ENCODE results near the gene CD9.

The CD9 gene

DNA sequence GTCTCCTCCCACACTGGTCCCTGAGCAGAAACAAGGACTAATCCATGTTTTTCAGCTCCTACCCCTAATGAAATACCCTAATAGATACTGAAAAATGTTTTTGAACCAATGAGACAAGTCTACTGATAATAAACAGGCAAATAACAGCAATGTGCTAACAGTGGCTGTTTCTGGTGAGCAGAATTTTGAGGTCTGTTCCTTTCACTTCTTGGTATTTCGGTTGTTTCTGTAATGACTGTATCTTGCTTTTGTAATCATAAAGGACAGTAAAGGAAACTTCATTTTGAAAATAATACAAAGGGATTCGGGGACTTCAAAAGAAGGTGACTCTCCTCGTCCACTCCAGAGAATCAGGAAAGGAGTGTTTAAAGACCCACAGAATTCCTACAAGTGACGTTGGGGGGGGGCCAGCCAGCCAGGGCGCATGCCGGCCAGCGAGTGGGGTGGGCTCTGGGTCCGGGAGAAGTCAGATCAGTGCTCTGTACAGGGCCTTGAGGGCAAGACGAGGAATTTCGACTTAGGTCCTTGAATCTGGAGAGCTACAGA is 1.1 kb upstream of the CD9 start:
- FAIRE-seq, result no peak
- TF ChIP-seq SPI1 (IDR thresholded peaks at IDR 0.05; ENCODE audit: low read depth, low read length), result no peak
- no peak for TF ChIP-seq POLR2AphosphoS5 (IDR thresholded peaks at IDR 0.05; ENCODE audit: low read depth, low read length)
- no peak for TF ChIP-seq PAX5 (IDR thresholded peaks at IDR 0.05; ENCODE audit: insufficient read depth, low read length, severe bottlenecking)
- TF ChIP-seq POLR2A (IDR thresholded peaks at IDR 0.05; ENCODE audit: low read depth, low read length), result no peak
- TF ChIP-seq POU2F2 (IDR thresholded peaks at IDR 0.05; ENCODE audit: low read depth, low read length), result no peak
- TF ChIP-seq TAF1 (IDR thresholded peaks at IDR 0.05; ENCODE audit: low read depth, low read length), result no peak
- no peak for DNase-seq (ENCODE audit: insufficient read length, low spot score)

DNA sequence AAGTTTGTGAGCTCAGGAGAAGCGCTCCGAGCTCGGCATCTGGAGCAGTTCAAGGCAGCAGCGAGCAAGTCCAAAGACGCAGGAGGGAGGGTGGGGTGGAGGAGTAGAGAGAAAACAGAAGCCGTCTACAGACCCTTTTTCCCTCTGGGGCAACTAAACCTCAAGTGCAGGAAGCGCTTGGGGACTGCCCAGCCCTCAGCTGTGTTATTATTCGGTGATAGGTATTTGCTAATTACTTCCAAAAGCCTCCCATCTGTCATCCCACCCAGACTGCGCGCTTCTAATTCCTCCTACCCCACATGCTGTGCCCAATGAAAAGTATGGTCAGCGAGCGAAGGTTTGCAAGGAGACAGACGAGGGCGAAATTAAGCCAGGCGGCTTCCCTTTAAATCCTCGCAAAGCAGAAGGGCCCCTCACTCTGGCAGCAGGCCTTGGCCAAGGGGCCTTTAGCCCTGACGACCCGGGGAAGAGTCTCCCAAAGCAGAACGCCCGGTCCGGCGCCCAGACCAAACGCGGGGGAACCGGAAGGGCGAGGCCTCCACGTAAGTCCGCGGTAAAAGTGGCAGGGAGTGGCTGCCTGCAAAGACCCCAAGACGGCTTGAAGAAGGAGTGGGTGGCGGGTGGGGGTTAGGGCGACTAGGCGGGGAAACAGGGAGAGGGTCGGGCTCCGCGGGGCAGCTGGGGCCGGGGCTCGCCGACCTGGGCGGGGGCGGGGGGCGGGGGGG is 507 bp upstream of the CD9 start:
- no peak for TF ChIP-seq TAF1 (IDR thresholded peaks at IDR 0.05; ENCODE audit: low read depth, low read length)
- no peak for TF ChIP-seq SPI1 (IDR thresholded peaks at IDR 0.05; ENCODE audit: low read depth, low read length)
- TF ChIP-seq PAX5 (IDR thresholded peaks at IDR 0.05; ENCODE audit: insufficient read depth, low read length, severe bottlenecking), result no peak
- TF ChIP-seq POU2F2 (IDR thresholded peaks at IDR 0.05; ENCODE audit: low read depth, low read length), result no peak
- TF ChIP-seq POLR2A (IDR thresholded peaks at IDR 0.05; ENCODE audit: low read depth, low read length), result no peak
- TF ChIP-seq POLR2AphosphoS5 (IDR thresholded peaks at IDR 0.05; ENCODE audit: low read depth, low read length), result no peak
- no peak for FAIRE-seq
- DNase-seq (ENCODE audit: insufficient read length, low spot score), result no peak

DNA sequence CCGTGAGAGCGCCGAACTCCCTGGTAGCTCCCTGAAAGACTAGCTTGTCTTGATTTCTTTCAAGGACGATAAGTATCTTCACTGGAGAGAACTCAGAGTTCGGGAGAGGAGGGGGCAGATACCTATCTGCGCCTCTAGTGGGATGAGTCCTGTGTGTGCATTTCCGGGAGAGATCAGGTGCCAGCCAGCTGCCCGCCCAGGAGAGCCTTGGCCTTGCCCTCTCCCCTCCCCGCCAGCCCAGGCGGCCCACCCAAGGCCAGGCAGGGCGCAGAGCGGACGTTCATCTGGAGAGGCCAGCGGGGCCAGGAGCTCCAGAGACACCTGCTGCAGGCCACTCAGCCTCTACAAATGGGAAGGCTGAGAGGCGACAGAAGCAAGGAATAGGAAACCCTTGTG is 1.0 kb downstream of the CD9 start:
- DNase-seq (ENCODE audit: insufficient read length, low spot score), result no peak

DNA sequence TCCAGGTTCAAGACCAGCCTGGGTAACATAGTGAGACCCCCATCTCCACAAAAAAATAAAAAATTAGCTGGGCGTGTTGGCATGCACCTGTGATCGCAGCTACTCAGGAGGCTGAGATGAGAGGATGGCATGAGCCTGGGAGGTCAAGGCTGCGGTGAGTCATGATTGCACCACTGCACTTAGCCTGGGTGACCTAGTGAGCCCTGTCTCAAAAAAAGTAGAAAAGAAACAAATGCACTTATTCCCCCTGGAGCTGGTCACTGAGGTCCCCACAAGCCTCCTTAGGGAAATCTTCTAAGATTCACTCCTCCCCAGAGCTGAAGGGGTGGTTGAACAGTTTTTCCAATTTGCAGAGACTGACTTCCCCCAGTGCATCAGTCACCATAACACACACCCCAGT is 1.6 kb downstream of the CD9 start:
- DNase-seq (ENCODE audit: insufficient read length, low spot score), result no peak
- FAIRE-seq, result no peak
- TF ChIP-seq SPI1 (IDR thresholded peaks at IDR 0.05; ENCODE audit: low read depth, low read length) (no peak), POU2F2 (IDR thresholded peaks at IDR 0.05; ENCODE audit: low read depth, low read length) (no peak), POLR2AphosphoS5 (IDR thresholded peaks at IDR 0.05; ENCODE audit: low read depth, low read length) (no peak), TAF1 (IDR thresholded peaks at IDR 0.05; ENCODE audit: low read depth, low read length) (no peak)

More for the DNA sequence above, 1.0 kb downstream of the CD9 start:
- TF ChIP-seq PAX5 (IDR thresholded peaks at IDR 0.05; ENCODE audit: insufficient read depth, low read length, severe bottlenecking) (no peak), POU2F2 (IDR thresholded peaks at IDR 0.05; ENCODE audit: low read depth, low read length) (no peak), POLR2A (IDR thresholded peaks at IDR 0.05; ENCODE audit: low read depth, low read length) (no peak)
- no peak for FAIRE-seq

DNA sequence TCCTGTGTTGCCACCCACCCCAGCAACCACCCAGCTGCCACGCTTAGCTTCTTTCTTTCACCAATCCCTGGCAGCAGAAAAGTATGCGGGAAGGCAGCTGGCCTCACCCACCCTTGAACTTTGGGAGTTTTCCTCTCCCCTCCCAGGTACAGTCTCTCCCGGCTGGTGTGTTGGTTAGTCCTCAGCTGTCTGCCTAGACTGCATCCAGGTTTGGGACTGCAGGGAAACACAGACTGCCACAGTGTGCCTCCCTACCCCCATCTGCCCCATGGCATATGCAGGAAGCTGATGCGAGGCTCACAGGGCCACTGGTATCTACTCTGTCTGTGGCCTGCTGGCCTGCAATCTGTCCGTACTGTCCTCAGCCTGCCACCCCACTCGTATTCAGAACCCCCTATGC is 2.1 kb downstream of the CD9 start:
- FAIRE-seq, result no peak
- DNase-seq (ENCODE audit: insufficient read length, low spot score), result no peak
- TF ChIP-seq POLR2AphosphoS5 (IDR thresholded peaks at IDR 0.05; ENCODE audit: low read depth, low read length) (no peak), TAF1 (IDR thresholded peaks at IDR 0.05; ENCODE audit: low read depth, low read length) (no peak)

GRCh38 chr12:6202846-6203245 is 2.6 kb downstream of the CD9 start:
- no peak for DNase-seq (ENCODE audit: insufficient read length, low spot score)
- FAIRE-seq, result no peak
- TF ChIP-seq TAF1 (IDR thresholded peaks at IDR 0.05; ENCODE audit: low read depth, low read length) (no peak), SPI1 (IDR thresholded peaks at IDR 0.05; ENCODE audit: low read depth, low read length) (no peak), POU2F2 (IDR thresholded peaks at IDR 0.05; ENCODE audit: low read depth, low read length) (no peak), PAX5 (IDR thresholded peaks at IDR 0.05; ENCODE audit: insufficient read depth, low read length, severe bottlenecking) (no peak), POLR2A (IDR thresholded peaks at IDR 0.05; ENCODE audit: low read depth, low read length) (no peak), POLR2AphosphoS5 (IDR thresholded peaks at IDR 0.05; ENCODE audit: low read depth, low read length) (no peak)

DNA sequence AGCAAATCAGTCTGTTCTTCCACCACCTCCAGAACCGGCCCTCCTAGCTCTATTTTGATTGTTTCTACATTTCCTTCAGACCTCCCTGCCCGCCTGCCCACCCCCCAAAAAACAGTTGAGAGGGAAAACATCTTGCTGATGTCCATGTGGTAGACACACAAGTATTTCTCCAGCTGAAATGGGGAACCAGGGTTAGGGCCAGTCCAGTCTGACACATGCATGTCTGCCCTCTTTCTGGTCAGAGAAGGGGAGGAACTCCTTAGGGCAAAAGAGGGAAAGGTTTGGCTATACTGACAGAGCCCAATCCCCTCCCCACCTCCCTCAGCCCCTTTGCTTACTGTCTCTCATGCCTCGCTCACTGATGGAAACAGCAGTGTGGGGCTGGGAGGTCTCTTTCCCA is 3.4 kb downstream of the CD9 start:
- TF ChIP-seq SPI1 (IDR thresholded peaks at IDR 0.05; ENCODE audit: low read depth, low read length), result no peak
- TF ChIP-seq POLR2A (IDR thresholded peaks at IDR 0.05; ENCODE audit: low read depth, low read length), result no peak
- no peak for TF ChIP-seq TAF1 (IDR thresholded peaks at IDR 0.05; ENCODE audit: low read depth, low read length)
- no peak for TF ChIP-seq PAX5 (IDR thresholded peaks at IDR 0.05; ENCODE audit: insufficient read depth, low read length, severe bottlenecking)
- no peak for TF ChIP-seq POLR2AphosphoS5 (IDR thresholded peaks at IDR 0.05; ENCODE audit: low read depth, low read length)
- no peak for TF ChIP-seq POU2F2 (IDR thresholded peaks at IDR 0.05; ENCODE audit: low read depth, low read length)
- DNase-seq (ENCODE audit: insufficient read length, low spot score), result no peak
- no peak for FAIRE-seq

GRCh38 chr12:6204533-6205143 is 4.4 kb downstream of the CD9 start:
- no peak for FAIRE-seq
- DNase-seq (ENCODE audit: insufficient read length, low spot score), result no peak
- TF ChIP-seq TAF1 (IDR thresholded peaks at IDR 0.05; ENCODE audit: low read depth, low read length) (no peak), POLR2AphosphoS5 (IDR thresholded peaks at IDR 0.05; ENCODE audit: low read depth, low read length) (no peak), PAX5 (IDR thresholded peaks at IDR 0.05; ENCODE audit: insufficient read depth, low read length, severe bottlenecking) (no peak), SPI1 (IDR thresholded peaks at IDR 0.05; ENCODE audit: low read depth, low read length) (no peak), POLR2A (IDR thresholded peaks at IDR 0.05; ENCODE audit: low read depth, low read length) (no peak), POU2F2 (IDR thresholded peaks at IDR 0.05; ENCODE audit: low read depth, low read length) (no peak)

- TF ChIP-seq POLR2A (IDR thresholded peaks at IDR 0.05; ENCODE audit: low read depth, low read length) (no peak), SPI1 (IDR thresholded peaks at IDR 0.05; ENCODE audit: low read depth, low read length) (no peak), TAF1 (IDR thresholded peaks at IDR 0.05; ENCODE audit: low read depth, low read length) (no peak), POU2F2 (IDR thresholded peaks at IDR 0.05; ENCODE audit: low read depth, low read length) (no peak), PAX5 (IDR thresholded peaks at IDR 0.05; ENCODE audit: insufficient read depth, low read length, severe bottlenecking) (no peak), POLR2AphosphoS5 (IDR thresholded peaks at IDR 0.05; ENCODE audit: low read depth, low read length) (no peak)
- DNase-seq (ENCODE audit: insufficient read length, low spot score) (no peak), FAIRE-seq (no peak)
Measured at GRCh38 chr12:6205144-6205539, 4.9 kb downstream of the CD9 start.

GRCh38 chr12:6205761-6206160 is 5.6 kb downstream of the CD9 start:
- DNase-seq (ENCODE audit: insufficient read length, low spot score) (no peak), FAIRE-seq (no peak)
- no peak for TF ChIP-seq PAX5 (IDR thresholded peaks at IDR 0.05; ENCODE audit: insufficient read depth, low read length, severe bottlenecking)
- TF ChIP-seq POLR2AphosphoS5 (IDR thresholded peaks at IDR 0.05; ENCODE audit: low read depth, low read length), result no peak
- TF ChIP-seq SPI1 (IDR thresholded peaks at IDR 0.05; ENCODE audit: low read depth, low read length), result no peak
- no peak for TF ChIP-seq POLR2A (IDR thresholded peaks at IDR 0.05; ENCODE audit: low read depth, low read length)
- TF ChIP-seq TAF1 (IDR thresholded peaks at IDR 0.05; ENCODE audit: low read depth, low read length), result no peak
- TF ChIP-seq POU2F2 (IDR thresholded peaks at IDR 0.05; ENCODE audit: low read depth, low read length), result no peak
